Right ventricle myocardium inferior (tissue), 1 donor: Measurements from ENCODE around the gene JMJD1C. TPM values are rescaled to one million over a fixed set of nuclear protein-coding genes. Genes with fewer than 3 reads are reported as not detected.

Experiments
- ATAC-seq: fragments of 200-7000 bp; cut with Tn5 transposase; one replicate; pipeline ENCODE4 v1.9.1; 2020; ENCODE audit warnings: mild to moderate bottlenecking, moderate library complexity
- DNase-seq: peaks from one replicate; pipeline ENCODE4 v3.0.0; 2021; ENCODE audit errors: missing footprints
- intact Hi-C: fragments of 100-400 bp; cut with DNase I; formaldehyde crosslinking; loops from one replicate; pipeline ENCODE4 v1.11.0; 2022
- total RNA-seq: library from RNA; stranded (reverse); fragmentation: NEBNext Ultra II Directional; extraction: Animal tissue kit (Norgen Biotek cat#: 25700); gene quantifications from one replicate; pipeline ENCODE4 v1.2.1, GENCODE V29; 2021
- donor health status: DM: no; HTN: yes; CAD: no; lungs with severe emphysema.

Gene JMJD1C
- total RNA-seq, 1 donor from 2014 or later: 38.1 TPM

- intact Hi-C loops: no loop called here
- DNase-seq (no peak), ATAC-seq (no peak)
These were observed 16.1 kb upstream of the JMJD1C start for GRCh38 chr10:63481815-63482421.

- ATAC-seq (no peak), DNase-seq (no peak)
- intact Hi-C loops: no loop called here
These were observed 14.5 kb upstream of the JMJD1C start for GRCh38 chr10:63480237-63480636.

GRCh38 chr10:63478564-63478963, 12.8 kb upstream of the JMJD1C start:
- no peak for DNase-seq
- intact Hi-C loops: no loop called here
- ATAC-seq: no peak

- no peak for DNase-seq
These were observed 12.2 kb upstream of the JMJD1C start for GRCh38 chr10:63477927-63478326.

GRCh38 chr10:63474488-63474887, 8.7 kb upstream of the JMJD1C start:
- intact Hi-C loops: no loop called here
- DNase-seq: no peak
- no peak for ATAC-seq

More at GRCh38 chr10:63477927-63478326, 12.2 kb upstream of the JMJD1C start:
- intact Hi-C loops: no loop called here
- ATAC-seq: no peak

- ATAC-seq (no peak), DNase-seq (no peak)
- intact Hi-C loops: no loop called here
These were observed 5.2 kb upstream of the JMJD1C start for GRCh38 chr10:63470928-63471327.

GRCh38 chr10:63468947-63469346, 3.2 kb upstream of the JMJD1C start:
- DNase-seq (no peak), ATAC-seq (no peak)
- intact Hi-C loops: loop anchor here (5.0 kb wide), 3 partner anchors 53 to 252 kb away; partner anchors contain the start of gene REEP3

- ATAC-seq: no peak
- no peak for DNase-seq
- intact Hi-C loops: loop anchor here (5.0 kb wide), 3 partner anchors 54 to 251 kb away; partner anchors contain the start of gene REEP3
These were observed 2.1 kb upstream of the JMJD1C start for GRCh38 chr10:63467841-63468240.

GRCh38 chr10:63466144-63466935, 563 bp upstream of the JMJD1C start:
- DNase-seq (peak; percentile 77), ATAC-seq (peak; percentile 46)
- intact Hi-C loops: loop anchor here (1.0 to 5.0 kb wide), 4 partner anchors 56 to 249 kb away; partner anchors contain the start of gene REEP3

- ATAC-seq: peak; percentile 66
- intact Hi-C loops: loop anchor here (1.0 to 5.0 kb wide), 4 partner anchors 58 to 248 kb away; partner anchors contain the start of gene REEP3
- DNase-seq: no peak
These were observed 1.1 kb downstream of the JMJD1C start for GRCh38 chr10:63464402-63465292.

- no peak for DNase-seq
- intact Hi-C loops: no loop called here
- ATAC-seq: no peak
These were observed 3.3 kb downstream of the JMJD1C start for GRCh38 chr10:63462442-63462841.

GRCh38 chr10:63458177-63458576, 7.6 kb downstream of the JMJD1C start:
- ATAC-seq (no peak), DNase-seq (no peak)
- intact Hi-C loops: no loop called here

- intact Hi-C loops: no loop called here
- DNase-seq: no peak
- no peak for ATAC-seq
These were observed 8.2 kb downstream of the JMJD1C start for GRCh38 chr10:63457594-63457993.

- intact Hi-C loops: no loop called here
- ATAC-seq: no peak
- no peak for DNase-seq
These were observed 9.2 kb downstream of the JMJD1C start for GRCh38 chr10:63456437-63457210.

- intact Hi-C loops: no loop called here
- ATAC-seq (no peak), DNase-seq (no peak)
These were observed 10.3 kb downstream of the JMJD1C start for GRCh38 chr10:63455507-63455906.

- ATAC-seq (no peak), DNase-seq (no peak)
- intact Hi-C loops: no loop called here
These were observed 11.1 kb downstream of the JMJD1C start for GRCh38 chr10:63454631-63455030.

- intact Hi-C loops: no loop called here
- no peak for DNase-seq
- no peak for ATAC-seq
These were observed 13.3 kb downstream of the JMJD1C start for GRCh38 chr10:63452524-63452923.

GRCh38 chr10:63446716-63447440, 18.9 kb downstream of the JMJD1C start:
- ATAC-seq (no peak), DNase-seq (no peak)
- intact Hi-C loops: no loop called here
